GM19238 (cell line): ENCODE results near the gene GPR152.
A peak's percentile ranks its signal among the peaks of the same experiment; 100 is the strongest.

Experiments used
- DNase-seq: peaks from one replicate; pipeline ENCODE4 v3.0.0; 2011; ENCODE audit warnings: low spot score; ENCODE audit not compliant: insufficient read length

The GPR152 gene

GRCh38 chr11:67465189-67465510 lies 12.6 kb upstream of the GPR152 start:
- DNase-seq, result no peak

GRCh38 chr11:67464411-67465188 lies 12.1 kb upstream of the GPR152 start:
- peak; percentile 93 for DNase-seq

- DNase-seq, result no peak
Observed at GRCh38 chr11:67463680-67464410, 11.3 kb upstream of the GPR152 start.

- no peak for DNase-seq
Observed at GRCh38 chr11:67463186-67463585, 10.7 kb upstream of the GPR152 start.

- no peak for DNase-seq
Observed at GRCh38 chr11:67458266-67458665, 5.7 kb upstream of the GPR152 start.

- DNase-seq, result no peak
Observed at GRCh38 chr11:67457453-67457852, 4.9 kb upstream of the GPR152 start.

- no peak for DNase-seq
Observed at GRCh38 chr11:67456068-67456705, 3.7 kb upstream of the GPR152 start.

GRCh38 chr11:67455054-67455453 lies 2.5 kb upstream of the GPR152 start, which contains the start of gene CABP4:
Gene CABP4 (plus strand): TSS chr11:67455354. CDS start chr11:67455424, 70 bp downstream.
- no peak for DNase-seq

GRCh38 chr11:67453816-67454732 lies 1.5 kb upstream of the GPR152 start:
- no peak for DNase-seq

GRCh38 chr11:67451658-67451976 lies 912 bp downstream of the GPR152 start:
- DNase-seq, result no peak

- DNase-seq, result no peak
Observed at GRCh38 chr11:67450796-67451657, 1.5 kb downstream of the GPR152 start.

- DNase-seq, result no peak
Observed at GRCh38 chr11:67449116-67449844, 3.2 kb downstream of the GPR152 start.

GRCh38 chr11:67448220-67448609 lies 4.3 kb downstream of the GPR152 start:
- no peak for DNase-seq

- DNase-seq, result no peak
Observed at GRCh38 chr11:67445515-67445914, 7.0 kb downstream of the GPR152 start.

- DNase-seq, result no peak
Observed at GRCh38 chr11:67442504-67443404, 9.8 kb downstream of the GPR152 start.

- DNase-seq, result no peak
Observed at GRCh38 chr11:67441731-67442351, 10.7 kb downstream of the GPR152 start.

GRCh38 chr11:67441098-67441563 lies 11.4 kb downstream of the GPR152 start:
- no peak for DNase-seq
